ENCODE measurements around the gene MYO1H.
"Not testable (repeated sequence)": the region's sequence is repeated elsewhere in the genome, so short reads cannot be mapped to it uniquely, and the experiment has no call there.

The MYO1H gene

DNA sequence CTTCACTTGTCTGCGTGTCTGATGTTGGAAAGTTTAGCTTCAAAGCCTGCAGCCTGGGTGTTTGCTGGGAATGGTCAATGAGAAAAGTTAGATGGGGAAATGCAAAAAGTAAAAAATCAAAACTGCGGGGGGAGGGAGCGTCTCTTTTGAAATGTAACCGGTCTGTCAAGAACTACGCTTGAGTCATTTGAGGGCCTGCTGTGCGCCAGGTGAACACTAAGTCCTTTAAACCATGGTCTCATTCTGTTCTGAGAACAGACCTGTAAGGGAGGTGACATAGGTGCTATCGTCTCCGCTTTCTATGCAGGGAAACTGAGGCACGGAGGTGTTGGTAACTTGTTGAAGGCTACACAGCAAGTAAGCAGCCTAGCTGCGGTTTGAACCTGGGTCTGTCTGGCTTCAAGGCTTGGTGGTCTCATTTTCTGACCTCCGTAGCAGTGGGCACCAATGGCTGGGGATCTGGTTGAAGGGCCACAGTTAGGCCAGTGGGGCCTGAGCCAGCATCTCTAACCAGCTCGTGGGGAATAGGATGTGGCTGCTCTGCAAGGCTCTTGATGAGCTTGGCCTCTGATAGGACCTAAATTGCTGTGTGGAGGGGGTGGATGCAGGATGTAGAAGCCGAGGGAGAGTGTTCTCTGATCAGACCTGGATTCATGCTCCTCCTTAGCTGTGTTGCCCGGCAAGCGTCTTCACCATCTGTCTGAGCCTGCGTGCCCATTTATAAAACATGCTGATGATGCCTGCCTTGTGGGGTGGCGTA, 87.9 kb downstream of the MYO1H start:
- no peak for TF ChIP-seq CTCF (IDR thresholded peaks at IDR 0.05)
- H3K27ac ChIP-seq: no peak overlapping the region
- H3K36me3 ChIP-seq (ENCODE audit: control insufficient read depth, insufficient read depth, low read length): no peaks in the 10 kb centered on the region
- H3K4me1 ChIP-seq: peaks cover 11% of the 10 kb centered on the region
- no peak overlapping the region for H3K4me3 ChIP-seq (ENCODE audit: low read depth, low read length)
- H3K4me2 ChIP-seq (ENCODE audit: low read length): peak overlapping the region; percentile 6
- H3K27me3 ChIP-seq (ENCODE audit: control insufficient read depth, insufficient read depth, low read length): no peaks in the 10 kb centered on the region
- H3K9me3 ChIP-seq (ENCODE audit: control insufficient read depth, low read length): no peaks in the 10 kb centered on the region
- no peaks in the 10 kb centered on the region for H3K79me2 ChIP-seq
- H2AFZ ChIP-seq: peak overlapping the region; percentile 31
- no peak overlapping the region for H3K9ac ChIP-seq

DNA sequence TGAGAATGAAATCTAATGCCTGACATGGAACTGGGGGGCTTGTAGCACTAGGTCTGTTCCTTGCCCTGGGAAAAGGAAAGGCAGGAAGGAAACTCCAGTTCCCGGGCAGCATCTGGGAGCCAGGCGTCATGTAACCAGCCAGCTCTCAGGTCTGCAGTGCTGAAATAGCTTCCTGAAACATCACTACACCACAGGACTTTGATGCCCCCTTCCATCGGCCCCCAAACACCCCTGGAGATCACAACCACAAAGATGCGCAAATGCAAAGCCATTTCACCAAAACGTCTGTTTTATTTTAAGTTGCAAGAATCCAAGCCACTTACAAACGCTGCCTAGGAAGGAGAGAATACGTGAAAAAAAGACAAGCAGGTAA, 88.5 kb downstream of the MYO1H start:
- H3K27ac ChIP-seq: no peak overlapping the region

DNA sequence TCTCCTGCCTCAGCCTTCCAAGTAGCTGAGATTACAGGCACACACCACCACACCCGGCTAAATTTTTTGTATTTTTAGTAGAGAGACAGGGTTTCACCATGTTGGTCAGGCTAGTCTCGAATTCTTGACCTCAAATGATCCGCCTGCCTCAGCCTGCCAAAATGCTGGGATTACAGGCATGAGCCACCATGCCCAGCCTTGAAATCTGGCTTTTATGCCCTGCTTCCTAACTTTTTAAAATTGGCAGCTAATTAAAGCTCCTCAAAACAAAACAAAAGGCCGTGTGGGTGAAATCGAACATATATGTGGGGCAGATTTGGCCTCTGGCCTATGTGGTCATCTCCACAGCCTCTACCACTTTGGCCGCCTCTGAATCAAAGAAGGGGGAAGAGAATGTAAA, 91.5 kb downstream of the MYO1H start:
- H3K27me3 ChIP-seq (ENCODE audit: control insufficient read depth, insufficient read depth, low read length): no peaks in the 10 kb centered on the region
- no peaks in the 10 kb centered on the region for H3K9me3 ChIP-seq (ENCODE audit: control insufficient read depth, low read length)
- no peak overlapping the region for H3K27ac ChIP-seq
- H3K4me1 ChIP-seq: peaks cover 9% of the 10 kb centered on the region
- H3K4me2 ChIP-seq (ENCODE audit: low read length): no peak overlapping the region
- no peak overlapping the region for H3K9ac ChIP-seq
- H2AFZ ChIP-seq: no peak overlapping the region
- no peaks in the 10 kb centered on the region for H3K79me2 ChIP-seq
- no peak for TF ChIP-seq CTCF (IDR thresholded peaks at IDR 0.05)
- H3K36me3 ChIP-seq (ENCODE audit: control insufficient read depth, insufficient read depth, low read length): no peaks in the 10 kb centered on the region
- no peak overlapping the region for H3K4me3 ChIP-seq (ENCODE audit: low read depth, low read length)

More for the DNA sequence above, 88.5 kb downstream of the MYO1H start:
- Histone ChIP-seq H3K27me3 (ENCODE audit: control insufficient read depth, insufficient read depth, low read length) (no peaks in the 10 kb centered on the region), H3K4me1 (peaks cover 11% of the 10 kb centered on the region), H3K4me3 (ENCODE audit: low read depth, low read length) (no peak overlapping the region), H3K9me3 (ENCODE audit: control insufficient read depth, low read length) (no peaks in the 10 kb centered on the region), H3K9ac (no peak overlapping the region), H3K79me2 (no peaks in the 10 kb centered on the region), H3K36me3 (ENCODE audit: control insufficient read depth, insufficient read depth, low read length) (no peaks in the 10 kb centered on the region), H2AFZ (no peak overlapping the region), H3K4me2 (ENCODE audit: low read length) (no peak overlapping the region)
- no peak for TF ChIP-seq CTCF (IDR thresholded peaks at IDR 0.05)

DNA sequence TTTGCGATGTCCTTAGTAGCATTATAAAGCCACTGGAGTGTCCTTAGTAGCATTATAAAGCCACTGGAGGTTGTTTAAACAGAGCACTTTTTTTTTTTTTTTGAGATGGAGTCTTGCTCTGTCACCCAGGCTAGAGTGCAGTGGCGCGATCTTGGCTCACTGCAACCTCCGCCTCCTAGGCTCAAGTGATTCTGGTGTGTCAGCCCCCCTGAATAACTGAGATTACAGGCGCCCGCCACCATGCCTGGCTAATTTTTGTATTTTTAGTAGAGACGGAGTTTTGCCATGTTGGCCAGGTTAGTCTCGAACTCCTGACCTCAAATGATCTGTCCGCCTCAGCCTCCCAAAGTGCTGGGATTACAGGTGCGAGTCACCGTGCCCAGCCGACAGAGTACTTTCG, 92.3 kb downstream of the MYO1H start:
- not testable (repeated sequence) for H3K4me3 ChIP-seq (ENCODE audit: low read depth, low read length); H3K4me1 ChIP-seq; H3K4me2 ChIP-seq (ENCODE audit: low read length); H3K9me3 ChIP-seq (ENCODE audit: control insufficient read depth, low read length); H3K27me3 ChIP-seq (ENCODE audit: control insufficient read depth, insufficient read depth, low read length); H3K9ac ChIP-seq; H3K27ac ChIP-seq; H3K36me3 ChIP-seq (ENCODE audit: control insufficient read depth, insufficient read depth, low read length); H2AFZ ChIP-seq; H3K79me2 ChIP-seq

DNA sequence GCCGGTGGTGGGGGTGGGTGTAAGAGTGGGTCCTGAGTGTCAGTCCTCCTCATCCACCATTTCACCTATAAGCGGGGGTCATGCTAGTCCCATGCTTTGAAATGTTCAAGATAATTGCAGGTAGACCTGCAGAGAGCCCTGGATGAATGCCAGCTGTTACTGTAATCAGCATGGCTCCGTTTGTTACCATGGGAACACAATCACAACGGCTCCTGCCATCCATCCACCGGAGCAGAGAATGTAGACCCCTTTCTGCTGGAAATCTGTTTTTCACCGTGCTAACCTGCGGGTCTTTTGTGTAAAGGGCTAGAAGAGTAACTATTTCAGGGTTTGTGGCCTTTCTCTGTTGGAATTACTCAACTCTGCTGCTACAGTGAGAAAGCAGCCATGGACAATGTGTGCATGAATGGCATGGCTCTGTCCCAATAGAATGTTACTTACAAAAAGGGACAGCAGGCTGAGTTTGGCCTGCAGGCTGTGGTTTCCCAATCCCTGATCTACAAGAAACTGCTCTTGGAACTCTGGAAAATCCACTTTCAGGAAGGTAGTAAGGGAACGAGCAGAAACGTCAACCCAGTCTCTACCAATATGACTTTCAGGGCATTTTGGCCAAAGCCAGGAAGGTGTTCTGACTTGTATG, 93.3 kb downstream of the MYO1H start:
- Histone ChIP-seq H3K4me1 (no peaks in the 10 kb centered on the region), H3K27ac (no peak overlapping the region), H3K36me3 (ENCODE audit: control insufficient read depth, insufficient read depth, low read length) (no peaks in the 10 kb centered on the region), H3K4me2 (ENCODE audit: low read length) (no peak overlapping the region), H3K9me3 (ENCODE audit: control insufficient read depth, low read length) (no peaks in the 10 kb centered on the region), H2AFZ (no peak overlapping the region), H3K79me2 (no peaks in the 10 kb centered on the region), H3K9ac (no peak overlapping the region), H3K27me3 (ENCODE audit: control insufficient read depth, insufficient read depth, low read length) (no peaks in the 10 kb centered on the region), H3K4me3 (ENCODE audit: low read depth, low read length) (no peak overlapping the region)
- TF ChIP-seq CTCF (IDR thresholded peaks at IDR 0.05): no peak

Data from parathyroid adenoma (tissue), 2 donors.